Liver (tissue), 9 donors: ENCODE measurements around the gene EVPL. TPM values are rescaled to one million over a fixed set of nuclear protein-coding genes. Genes with fewer than 3 reads are reported as not detected.

Experiments used
- DNase-seq: peaks from one replicate; pipeline ENCODE4 v3.0.0-alpha.2; 2017; ENCODE audit warnings: low spot score
- H3K27ac ChIP-seq, 2 donors: one replicate each; pipeline ENCODE4 v1.7.0; 2013; ENCODE audit warnings: inconsistent platforms in 2 of 2, low read length in 2 of 2, control low read depth in 1 of 2, low read depth in 1 of 2, mild to moderate bottlenecking in 1 of 2
- H3K27me3 ChIP-seq, 4 donors: one replicate each; pipeline versions ENCODE4 v1.6.1 to v1.7.0; 2013; ENCODE audit warnings: low read length in 3 of 4, inconsistent platforms in 1 of 4, mild to moderate bottlenecking in 1 of 4, moderate library complexity in 1 of 4; ENCODE audit not compliant: control insufficient read depth in 4 of 4, insufficient read depth in 4 of 4
- H3K36me3 ChIP-seq, 4 donors: one replicate each; pipeline versions ENCODE4 v1.6.1 to v1.7.0; 2013; ENCODE audit warnings: low read length in 3 of 4, mild to moderate bottlenecking in 3 of 4, low read depth in 1 of 4, moderate library complexity in 1 of 4; ENCODE audit not compliant: control insufficient read depth in 4 of 4, insufficient read depth in 3 of 4
- H3K4me1 ChIP-seq, 4 donors: one replicate each; pipeline versions ENCODE4 v1.6.1 to v1.7.0; 2013; ENCODE audit warnings: low read length in 3 of 4, mild to moderate bottlenecking in 3 of 4, moderate library complexity in 1 of 4; ENCODE audit not compliant: control insufficient read depth in 4 of 4, insufficient read depth in 4 of 4
- H3K4me3 ChIP-seq, 3 donors: one replicate each; pipeline versions ENCODE4 v1.6.1 to v1.7.0; 2013; ENCODE audit warnings: low read length in 3 of 3, control low read depth in 1 of 3, low read depth in 1 of 3, mild to moderate bottlenecking in 1 of 3
- H3K9ac ChIP-seq, 2 donors: one replicate each; pipeline ENCODE4 v1.7.0; 2013; ENCODE audit warnings: low read length in 2 of 2, mild to moderate bottlenecking in 2 of 2, moderate library complexity in 2 of 2, control low read depth in 1 of 2, low read depth in 1 of 2
- H3K9me3 ChIP-seq, 4 donors: one replicate each; pipeline versions ENCODE4 v1.6.1 to v1.7.0; 2013; ENCODE audit warnings: low read length in 3 of 4; ENCODE audit not compliant: control insufficient read depth in 4 of 4
- ATF3 ChIP-seq: IDR thresholded peaks from 2 replicates; pipeline ENCODE4 v1.6.1; 2016; ENCODE audit warnings: antibody characterized with exemption
- CTCF ChIP-seq: fragments of 150-350 bp; IDR thresholded peaks from 2 replicates; pipeline ENCODE4 v1.5.1; 2017; ENCODE audit warnings: improper control_type of control experiment, low read depth, low read length; ENCODE audit not compliant: missing input control
- EGR1 ChIP-seq, 2 donors: IDR thresholded peaks; 2 replicates each; pipeline ENCODE4 v1.6.1; 2016 to 2018; ENCODE audit warnings: antibody characterized with exemption in 2 of 2, low read depth in 2 of 2
- FOXA1 ChIP-seq: IDR thresholded peaks from 2 replicates; pipeline ENCODE4 v1.6.1; 2016; ENCODE audit warnings: antibody characterized with exemption
- FOXA2 ChIP-seq: IDR thresholded peaks from 2 replicates; pipeline ENCODE4 v1.6.1; 2016; ENCODE audit warnings: antibody characterized with exemption
- GABPA ChIP-seq, 2 donors: IDR thresholded peaks in 1 of 2; conservative IDR thresholded peaks in 1 of 2; 2 replicates each; pipeline ENCODE4 v1.6.1; 2016; ENCODE audit warnings: antibody characterized with exemption in 2 of 2, mild to moderate bottlenecking in 1 of 2, moderate library complexity in 1 of 2
- HNF4A ChIP-seq, 2 donors: conservative IDR thresholded peaks; 2 replicates each; pipeline ENCODE4 v1.6.1; 2016; ENCODE audit warnings: antibody characterized with exemption in 2 of 2, mild to moderate bottlenecking in 2 of 2
- HNF4G ChIP-seq: IDR thresholded peaks from 2 replicates; pipeline ENCODE4 v1.6.1; 2016; ENCODE audit warnings: antibody characterized with exemption
- JUND ChIP-seq, 2 donors: IDR thresholded peaks; 2 replicates each; pipeline ENCODE4 v1.6.1; 2016; ENCODE audit warnings: antibody characterized with exemption in 2 of 2
- MAX ChIP-seq: IDR thresholded peaks from 2 replicates; pipeline ENCODE4 v1.6.1; 2016; ENCODE audit warnings: antibody characterized with exemption
- NR2F2 ChIP-seq: IDR thresholded peaks from 2 replicates; pipeline ENCODE4 v1.6.1; 2016; ENCODE audit warnings: antibody characterized with exemption
- RAD21 ChIP-seq, 2 donors: IDR thresholded peaks; 2 replicates each; pipeline ENCODE4 v1.6.1; 2016; ENCODE audit warnings: antibody characterized with exemption in 2 of 2, mild to moderate bottlenecking in 2 of 2
- REST ChIP-seq: IDR thresholded peaks from 2 replicates; pipeline ENCODE4 v1.6.1; 2016; ENCODE audit warnings: antibody characterized with exemption, mild to moderate bottlenecking
- RXRA ChIP-seq, 2 donors: IDR thresholded peaks; 2 replicates each; pipeline ENCODE4 v1.6.1; 2017 to 2018; ENCODE audit warnings: antibody characterized with exemption in 2 of 2, mild to moderate bottlenecking in 1 of 2
- SP1 ChIP-seq: IDR thresholded peaks from 2 replicates; pipeline ENCODE4 v1.6.1; 2018; ENCODE audit warnings: antibody characterized with exemption, mild to moderate bottlenecking
- TAF1 ChIP-seq: conservative IDR thresholded peaks from 2 replicates; pipeline ENCODE4 v1.6.1; 2016; ENCODE audit warnings: antibody characterized with exemption, mild to moderate bottlenecking
- YY1 ChIP-seq: IDR thresholded peaks from 2 replicates; pipeline ENCODE4 v1.6.1; 2016; ENCODE audit warnings: antibody characterized with exemption, mild to moderate bottlenecking
- ZBTB33 ChIP-seq: IDR thresholded peaks from 2 replicates; pipeline ENCODE4 v1.6.1; 2016; ENCODE audit warnings: antibody characterized with exemption
- WGBS: extraction: QIAGEN DNeasy Blood & Tissue Kit; methylation state at CpG from one replicate; pipeline ENCODE4 v1.1.7; 2013; 5-methylcytosine and 5-hydroxymethylcytosine counted together
- polyA plus RNA-seq, 2 donors: library from polyadenylated mRNA; stranded (reverse) in 1 of 2; unstranded in 1 of 2; fragments of 200-250 nt in 1 of 2; fragments of >200 nt in 1 of 2; fragmentation: Nextera tagmentation in 1 of 2; extraction: Ambion mirVana in 1 of 2; gene quantifications; one replicate each; pipeline versions ENCODE4 v1.2.1 to v1.2.3, GENCODE V29; 2013 to 2015
- total RNA-seq, 2 donors: library from RNA; depleted of rRNA; stranded (reverse); fragments of >200 nt; gene quantifications; one replicate each; pipeline ENCODE4 v1.2.3, GENCODE V29; 2014
- donor health status: healthy.
- donor health status: healthy.
- donor health status: healthy.
- donor health status: healthy.
- donor health status: healthy.

Gene EVPL
- total and polyA plus RNA-seq, 4 donors: 0.03 to 0.33 (median 0.21) TPM; not detected in 1

- Histone ChIP-seq H3K4me1 (peaks cover 4 to 23% (median 14%) of the 10 kb centered on the region in 4 donors), H3K27ac (no peak overlapping the region), H3K9me3 (no peaks in the 10 kb centered on the region), H3K27me3 (no peaks in the 10 kb centered on the region), H3K9ac (no peak overlapping the region), H3K4me3 (no peak overlapping the region), H3K36me3 (no peaks in the 10 kb centered on the region)
- DNase-seq: no peak
- no peak for TF ChIP-seq NR2F2
- TF ChIP-seq EGR1 (IDR thresholded peaks at IDR 0.05; ENCODE audit: low read depth in 2 of 2): no peak
- no peak for TF ChIP-seq SP1
- TF ChIP-seq REST: no peak
- TF ChIP-seq MAX: no peak
- TF ChIP-seq JUND (IDR thresholded peaks at IDR 0.05): no peak
- no peak for TF ChIP-seq FOXA1
- TF ChIP-seq ATF3: no peak
- no peak for TF ChIP-seq RXRA (IDR thresholded peaks at IDR 0.05)
- no peak for TF ChIP-seq HNF4G
- TF ChIP-seq FOXA2: no peak
- TF ChIP-seq ZBTB33: no peak
- TF ChIP-seq YY1: no peak
- TF ChIP-seq RAD21 (IDR thresholded peaks at IDR 0.05): no peak
- no peak for TF ChIP-seq CTCF
- no peak for TF ChIP-seq HNF4A (conservative IDR thresholded peaks at IDR 0.05)
- no peak for TF ChIP-seq GABPA (IDR thresholded peaks at IDR 0.05 in 1 of 2, conservative IDR thresholded peaks at IDR 0.05 in 1 of 2)
- no peak for TF ChIP-seq TAF1
- 96% methylated on average over 36 of the region's 36 CpGs for WGBS
Measured at GRCh38 chr17:76008208-76008607, 18.9 kb downstream of the EVPL start.

- Histone ChIP-seq H3K9ac (no peak overlapping the region), H3K4me3 (no peak overlapping the region), H3K4me1 (peaks cover 4 to 27% (median 18%) of the 10 kb centered on the region in 4 donors), H3K27me3 (no peaks in the 10 kb centered on the region), H3K36me3 (no peaks in the 10 kb centered on the region), H3K27ac (no peak overlapping the region), H3K9me3 (no peaks in the 10 kb centered on the region)
- DNase-seq: no peak
- WGBS: 90% methylated on average over 16 of the region's 16 CpGs
- TF ChIP-seq FOXA2 (no peak), EGR1 (IDR thresholded peaks at IDR 0.05; ENCODE audit: low read depth in 2 of 2) (no peak), REST (no peak), GABPA (IDR thresholded peaks at IDR 0.05 in 1 of 2, conservative IDR thresholded peaks at IDR 0.05 in 1 of 2) (no peak), RXRA (IDR thresholded peaks at IDR 0.05) (no peak), HNF4G (no peak), CTCF (no peak), YY1 (no peak), ATF3 (no peak)
Measured at GRCh38 chr17:76007850-76008165, 19.3 kb downstream of the EVPL start.
